Lower lobe of right lung (tissue), 2 donors: Measurements from ENCODE around the gene DCXR. TPM values are rescaled to one million over a fixed set of nuclear protein-coding genes. Genes with fewer than 3 reads are reported as not detected.

Experiments
- ATAC-seq, 2 donors: fragments of 200-7000 bp; cut with Tn5 transposase; one replicate each; pipeline ENCODE4 v1.9.1; 2020 to 2022; ENCODE audit warnings: mild to moderate bottlenecking in 2 of 2, moderate library complexity in 2 of 2
- DNase-seq: peaks from one replicate; pipeline ENCODE4 v3.0.0-alpha.2; 2020
- H3K27ac ChIP-seq: fragments of 200-600 bp; one replicate; pipeline ENCODE4 v1.8.0; 2022
- H3K27me3 ChIP-seq: fragments of 200-600 bp; one replicate; pipeline ENCODE4 v1.8.0; 2022; ENCODE audit warnings: low read depth
- H3K36me3 ChIP-seq: fragments of 200-600 bp; one replicate; pipeline ENCODE4 v1.8.0; 2022; ENCODE audit warnings: mild to moderate bottlenecking
- H3K4me1 ChIP-seq: fragments of 200-600 bp; one replicate; pipeline ENCODE4 v1.8.0; 2022
- H3K4me3 ChIP-seq: fragments of 200-600 bp; one replicate; pipeline ENCODE4 v1.8.0; 2022; ENCODE audit warnings: mild to moderate bottlenecking
- H3K9me3 ChIP-seq: fragments of 200-600 bp; one replicate; pipeline ENCODE4 v1.8.0; 2022
- CTCF ChIP-seq: fragments of 200-600 bp; IDR thresholded peaks from one replicate; pipeline ENCODE4 v1.8.0; 2022; ENCODE audit warnings: antibody characterized with exemption, mild to moderate bottlenecking
- intact Hi-C: fragments of 100-400 bp; cut with DNase I; formaldehyde crosslinking; loops from one replicate; pipeline ENCODE4 v1.11.0; 2022
- total RNA-seq: library from RNA; stranded (reverse); fragmentation: NEBNext Ultra II Directional; extraction: Animal tissue kit (Norgen Biotek cat#: 25700); gene quantifications from one replicate; pipeline ENCODE4 v1.2.1, GENCODE V29; 2021
- donor health status: DM: no; HTN: yes; CAD: no; lungs with severe emphysema.

Gene DCXR
- total RNA-seq, 1 donor from 2014 or later: 133 TPM

GRCh38 chr17:82016875-82017459 lies 20.5 kb downstream of the DCXR start:
- no peak overlapping the region for H3K4me3 ChIP-seq
- H3K9me3 ChIP-seq: no peaks in the 10 kb centered on the region
- DNase-seq: no peak
- peaks cover 40% of the 10 kb centered on the region for H3K4me1 ChIP-seq
- no peaks in the 10 kb centered on the region for H3K27me3 ChIP-seq
- H3K27ac ChIP-seq: peak overlapping the region; percentile 31
- TF ChIP-seq CTCF: no peak
- peaks cover 3% of the 10 kb centered on the region for H3K36me3 ChIP-seq
- intact Hi-C loops: no loop called here
- ATAC-seq: no peak

GRCh38 chr17:82016061-82016874 lies 21.2 kb downstream of the DCXR start:
- intact Hi-C loops: no loop called here
- Histone ChIP-seq H3K4me3 (no peak overlapping the region), H3K27me3 (no peaks in the 10 kb centered on the region), H3K4me1 (peaks cover 33% of the 10 kb centered on the region), H3K27ac (no peak overlapping the region), H3K9me3 (no peaks in the 10 kb centered on the region), H3K36me3 (peaks cover 9% of the 10 kb centered on the region)
- no peak for TF ChIP-seq CTCF
- ATAC-seq: no peak
- DNase-seq: no peak

GRCh38 chr17:82015311-82015971 lies 22.1 kb downstream of the DCXR start:
- peaks cover 26% of the 10 kb centered on the region for H3K4me1 ChIP-seq

GRCh38 chr17:82014971-82015310 lies 22.6 kb downstream of the DCXR start:
- H3K27me3 ChIP-seq: no peaks in the 10 kb centered on the region
- intact Hi-C loops: no loop called here
- TF ChIP-seq CTCF: no peak
- no peak overlapping the region for H3K27ac ChIP-seq
- no peaks in the 10 kb centered on the region for H3K9me3 ChIP-seq
- peaks cover 10% of the 10 kb centered on the region for H3K36me3 ChIP-seq
- DNase-seq (no peak), ATAC-seq (no peak)
- H3K4me1 ChIP-seq: peaks cover 23% of the 10 kb centered on the region
- no peak overlapping the region for H3K4me3 ChIP-seq

More at GRCh38 chr17:82015311-82015971, 22.1 kb downstream of the DCXR start:
- DNase-seq (no peak), ATAC-seq (no peak)
- Histone ChIP-seq H3K9me3 (no peaks in the 10 kb centered on the region), H3K27me3 (no peaks in the 10 kb centered on the region), H3K36me3 (peaks cover 10% of the 10 kb centered on the region), H3K27ac (no peak overlapping the region), H3K4me3 (no peak overlapping the region)
- TF ChIP-seq CTCF: no peak
- intact Hi-C loops: no loop called here

- Histone ChIP-seq H3K27me3 (no peaks in the 10 kb centered on the region), H3K36me3 (peaks cover 10% of the 10 kb centered on the region), H3K4me3 (peak overlapping the region; percentile 31), H3K9me3 (no peaks in the 10 kb centered on the region), H3K4me1 (peaks cover 18% of the 10 kb centered on the region), H3K27ac (peak overlapping the region; percentile 80)
- no peak for TF ChIP-seq CTCF
- ATAC-seq: peak; percentile 29 to 34
- no peak for DNase-seq
- intact Hi-C loops: no loop called here
These were observed 23.1 kb downstream of the DCXR start for GRCh38 chr17:82014432-82014831.
